ENCODE data around the gene PHF1.

- TF ChIP-seq POLR2AphosphoS5 (IDR thresholded peaks at IDR 0.05; ENCODE audit: borderline replicate concordance, low read depth, low read length) (no peak), EZH2 (IDR thresholded peaks at IDR 0.05) (no peak)
Measured at GRCh38 chr6:33414592-33415271, 3.9 kb downstream of the PHF1 start.
